GM18873 (cell line): Measurements from ENCODE around the gene MISP.
A peak's percentile ranks its signal among the peaks of the same experiment; 100 is the strongest.

Experiments used
- ATAC-seq: cut with Tn5 transposase; IDR thresholded peaks from one replicate; pipeline ENCODE4 v1.9.1; 2021; ENCODE audit warnings: mild to moderate bottlenecking, moderate library complexity, moderate number of reproducible peaks; ENCODE audit not compliant: unreplicated experiment, low FRiP score

The MISP gene

GRCh38 chr19:795073-795611, 44.2 kb downstream of the MISP start:
- ATAC-seq, result no peak

GRCh38 chr19:795691-796581, 45.0 kb downstream of the MISP start:
- no peak for ATAC-seq

- ATAC-seq, result peak; percentile 79
Measured at GRCh38 chr19:796692-797527, 46.0 kb downstream of the MISP start, which contains the start of gene PTBP1. Gene PTBP1 (plus strand): TSS chr19:797452. CDS start chr19:797498, 46 bp downstream.

- peak; percentile 0 for ATAC-seq
Measured at GRCh38 chr19:797528-798414, 46.9 kb downstream of the MISP start.

- ATAC-seq, result no peak
Measured at GRCh38 chr19:798415-799075, 47.6 kb downstream of the MISP start.

- no peak for ATAC-seq
Measured at GRCh38 chr19:799076-799881, 48.4 kb downstream of the MISP start.

- ATAC-seq, result no peak
Measured at GRCh38 chr19:800360-801029, 49.6 kb downstream of the MISP start.

GRCh38 chr19:801030-801860, 50.3 kb downstream of the MISP start:
- ATAC-seq, result no peak

GRCh38 chr19:801861-802497, 51.1 kb downstream of the MISP start:
- no peak for ATAC-seq

GRCh38 chr19:802498-803098, 51.7 kb downstream of the MISP start:
- ATAC-seq, result no peak

GRCh38 chr19:803099-803561, 52.2 kb downstream of the MISP start:
- no peak for ATAC-seq

- no peak for ATAC-seq
Measured at GRCh38 chr19:803686-804418, 52.9 kb downstream of the MISP start.

GRCh38 chr19:804419-805165, 53.7 kb downstream of the MISP start:
- ATAC-seq, result no peak

GRCh38 chr19:805166-805551, 54.2 kb downstream of the MISP start:
- ATAC-seq, result no peak
